ENCODE data around the gene MPRIP.

MPRIP gene

GRCh38 chr17:17091276-17091675 is 49.0 kb downstream of the MPRIP start:
- no peak for DNase-seq

- no peak for DNase-seq
These were observed 49.8 kb downstream of the MPRIP start for GRCh38 chr17:17091856-17092756.

DNA sequence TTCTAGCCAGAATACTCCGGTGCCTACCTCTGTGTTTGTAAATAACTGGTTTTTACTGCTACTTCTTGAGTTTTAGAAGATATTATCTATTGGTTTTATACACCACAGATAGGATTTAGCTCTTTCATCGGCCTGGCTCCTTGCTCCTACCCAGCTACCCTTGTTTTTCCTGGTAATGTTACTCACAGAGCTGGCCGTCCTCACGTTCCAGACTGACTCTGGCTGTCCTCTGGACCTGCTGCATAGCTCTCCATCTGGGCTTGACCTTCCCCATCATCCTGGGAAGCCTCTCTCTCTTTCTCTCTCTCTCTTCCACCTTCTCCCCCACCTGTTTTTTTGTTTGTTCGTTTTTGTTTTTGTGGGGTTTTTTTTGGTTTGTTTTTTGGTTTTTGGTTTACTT is 51.5 kb downstream of the MPRIP start:
- DNase-seq, result no peak

GRCh38 chr17:17096438-17097178 is 54.4 kb downstream of the MPRIP start:
- no peak for DNase-seq

DNA sequence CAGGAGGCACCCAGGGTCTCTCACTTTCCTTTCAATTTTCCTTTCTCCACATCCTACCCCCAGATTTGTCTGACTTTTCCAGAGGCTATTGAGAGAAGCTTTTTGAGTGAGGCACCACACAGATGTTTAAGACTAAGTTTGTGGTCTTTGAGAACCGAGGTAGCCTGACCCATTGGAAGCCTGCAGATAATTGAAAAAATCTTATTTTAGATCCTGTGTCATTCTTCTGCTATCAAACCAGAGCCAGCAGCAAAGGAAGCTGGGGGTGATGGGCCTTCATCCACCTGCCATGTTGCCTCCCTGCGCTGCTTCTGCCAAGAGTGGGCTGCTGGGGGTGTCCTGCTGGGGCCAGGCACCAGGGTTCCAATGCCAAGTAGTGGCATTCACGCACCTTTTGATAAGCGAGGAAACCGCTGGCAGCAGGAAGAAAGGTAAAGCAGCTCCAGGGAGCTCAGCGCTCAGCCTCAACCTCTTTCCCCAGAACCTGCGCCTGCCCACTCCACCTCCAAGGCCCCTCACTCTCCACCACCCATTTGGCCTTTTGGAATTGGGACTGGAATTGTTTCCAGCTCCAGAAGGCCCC is 55.6 kb downstream of the MPRIP start:
- no peak for DNase-seq

GRCh38 chr17:17098551-17099179 is 56.4 kb downstream of the MPRIP start:
- no peak for DNase-seq

GRCh38 chr17:17102176-17102575 is 59.9 kb downstream of the MPRIP start:
- DNase-seq, result no peak

- DNase-seq, result no peak
These were observed 60.9 kb downstream of the MPRIP start for GRCh38 chr17:17103160-17103559.

- DNase-seq, result no peak
These were observed 61.8 kb downstream of the MPRIP start for GRCh38 chr17:17104036-17104435.

DNA sequence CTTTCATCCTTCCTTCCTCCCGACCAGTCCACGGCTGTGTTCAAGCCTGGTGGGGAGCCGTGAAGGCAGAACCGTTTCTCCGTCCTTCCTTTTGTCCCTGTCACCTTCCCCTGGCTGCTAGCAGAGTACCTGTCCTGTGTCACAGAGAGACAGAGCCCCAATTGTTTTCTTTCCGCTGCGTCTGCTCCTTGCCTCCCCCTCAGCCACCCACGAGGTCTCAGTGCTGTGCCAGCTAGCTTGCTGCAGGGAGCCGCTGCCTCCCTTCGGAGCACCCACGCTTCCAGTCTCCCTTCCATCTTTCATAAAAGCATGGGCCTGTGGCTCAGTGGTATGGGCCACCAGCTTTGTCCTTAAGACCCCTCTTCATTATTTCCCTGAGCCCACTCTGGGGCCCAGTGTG is 62.2 kb downstream of the MPRIP start:
- no peak for DNase-seq

- DNase-seq, result no peak
These were observed 63.7 kb downstream of the MPRIP start for GRCh38 chr17:17105976-17106375.

DNA sequence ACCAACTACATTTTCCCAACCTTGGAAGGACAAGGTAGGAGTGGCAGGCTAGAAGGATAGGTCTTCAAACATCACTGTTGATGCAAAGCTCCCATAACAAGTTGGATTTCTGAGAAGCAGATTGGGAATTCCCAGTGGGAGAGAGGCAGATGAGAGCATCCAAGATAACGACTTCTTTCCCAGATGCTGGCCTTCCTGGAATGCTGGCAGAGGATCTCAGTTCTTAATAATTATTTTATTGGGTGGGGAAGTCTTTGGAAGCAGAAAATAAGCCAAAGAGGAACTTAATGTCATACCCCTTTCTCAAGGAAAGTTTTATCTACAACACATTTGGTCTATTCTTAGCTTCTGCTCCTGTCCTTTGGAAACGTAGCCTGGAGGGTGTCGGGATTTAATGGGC is 64.5 kb downstream of the MPRIP start:
- DNase-seq, result no peak

DNA sequence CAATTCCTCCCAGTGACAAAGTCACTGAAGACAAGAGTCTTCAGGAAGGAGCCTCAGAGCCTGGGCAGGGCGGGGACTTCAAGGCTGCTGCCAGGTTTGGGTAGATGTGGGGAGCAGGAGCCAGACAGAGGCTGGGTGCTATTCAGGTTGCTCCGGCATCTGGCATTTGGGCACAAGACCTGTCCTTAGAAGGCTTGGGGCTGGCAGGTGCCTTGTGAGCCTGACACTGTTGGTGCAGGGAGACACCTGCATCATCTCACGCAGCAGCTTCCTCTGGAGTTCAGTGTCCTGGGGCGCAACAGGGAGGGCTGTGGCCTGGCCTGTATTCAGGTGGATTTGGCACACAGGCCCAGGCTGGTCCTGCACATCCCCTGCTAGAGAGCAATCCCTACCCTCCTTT is 65.0 kb downstream of the MPRIP start:
- no peak for DNase-seq

GRCh38 chr17:17107891-17108431 is 65.7 kb downstream of the MPRIP start:
- no peak for DNase-seq

DNA sequence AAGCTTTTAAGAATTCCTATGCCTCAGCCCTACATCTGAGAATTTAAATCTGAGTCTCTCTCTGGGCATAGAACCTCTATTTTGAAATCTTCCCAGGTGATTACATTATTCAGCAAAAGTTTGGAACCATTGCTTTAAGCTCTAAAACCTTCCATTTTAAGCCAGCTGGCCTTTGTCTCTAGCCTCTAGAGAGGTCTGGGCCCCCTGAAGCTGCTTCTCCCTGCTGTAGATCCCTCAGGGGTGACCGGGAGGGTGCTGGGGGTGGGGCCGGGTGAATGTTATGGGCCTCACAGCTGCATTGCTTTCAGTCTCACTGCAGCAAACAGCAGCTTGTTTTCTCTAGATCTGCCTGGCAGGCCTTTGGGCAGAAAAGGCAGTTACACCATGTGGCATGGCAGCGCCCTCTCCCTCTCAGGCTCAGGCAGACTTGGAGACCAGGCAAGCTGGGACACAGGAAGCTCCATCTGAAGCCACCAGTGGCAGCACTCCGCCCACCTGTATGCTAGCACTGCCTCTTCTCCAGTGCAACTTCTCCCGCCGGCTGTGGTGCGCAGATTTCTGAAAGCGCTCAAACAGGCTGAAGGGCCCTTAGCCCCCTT is 66.3 kb downstream of the MPRIP start:
- peak; percentile 73 for DNase-seq

DNA sequence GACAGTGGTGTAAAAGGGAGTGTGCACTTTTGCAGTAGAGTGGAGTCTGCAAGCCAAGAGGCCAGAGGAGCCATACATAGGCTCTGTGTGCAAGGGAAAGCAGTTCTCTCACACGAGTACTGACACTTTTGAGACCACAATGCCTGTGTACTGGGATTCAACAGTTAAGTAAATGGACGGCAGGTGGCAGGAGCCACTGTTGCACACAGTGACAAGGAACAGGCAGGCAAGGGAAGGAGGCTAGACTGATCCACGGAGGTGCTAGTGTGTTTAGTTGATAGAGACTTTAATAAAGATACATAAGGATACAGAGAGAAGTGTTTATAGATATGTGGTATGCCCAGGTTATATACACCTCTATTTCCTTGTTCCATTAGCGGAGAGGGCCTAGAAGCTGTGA is 67.0 kb downstream of the MPRIP start:
- DNase-seq, result peak; percentile 28

DNA sequence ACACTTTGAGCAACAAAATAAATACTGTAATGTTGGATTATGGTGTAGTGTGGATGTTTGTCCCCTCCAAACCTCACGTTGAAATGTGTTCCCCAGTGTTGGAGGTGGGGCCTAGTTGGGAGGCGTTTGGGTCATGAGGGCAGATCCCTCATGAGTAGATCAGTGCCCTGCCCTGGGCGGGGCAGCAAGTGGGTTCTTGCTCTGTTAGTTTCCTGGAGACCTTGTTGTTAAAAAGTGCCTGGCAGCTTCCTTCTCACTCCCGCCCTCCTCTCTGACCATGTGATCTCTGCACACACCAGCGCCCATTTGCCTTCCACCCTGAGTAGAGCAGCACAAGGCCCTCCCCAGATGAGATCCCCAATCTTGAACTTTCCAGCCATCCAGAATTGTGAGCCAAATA is 67.7 kb downstream of the MPRIP start:
- DNase-seq, result no peak

- DNase-seq, result no peak
These were observed 68.3 kb downstream of the MPRIP start for GRCh38 chr17:17110520-17110919.

DNA sequence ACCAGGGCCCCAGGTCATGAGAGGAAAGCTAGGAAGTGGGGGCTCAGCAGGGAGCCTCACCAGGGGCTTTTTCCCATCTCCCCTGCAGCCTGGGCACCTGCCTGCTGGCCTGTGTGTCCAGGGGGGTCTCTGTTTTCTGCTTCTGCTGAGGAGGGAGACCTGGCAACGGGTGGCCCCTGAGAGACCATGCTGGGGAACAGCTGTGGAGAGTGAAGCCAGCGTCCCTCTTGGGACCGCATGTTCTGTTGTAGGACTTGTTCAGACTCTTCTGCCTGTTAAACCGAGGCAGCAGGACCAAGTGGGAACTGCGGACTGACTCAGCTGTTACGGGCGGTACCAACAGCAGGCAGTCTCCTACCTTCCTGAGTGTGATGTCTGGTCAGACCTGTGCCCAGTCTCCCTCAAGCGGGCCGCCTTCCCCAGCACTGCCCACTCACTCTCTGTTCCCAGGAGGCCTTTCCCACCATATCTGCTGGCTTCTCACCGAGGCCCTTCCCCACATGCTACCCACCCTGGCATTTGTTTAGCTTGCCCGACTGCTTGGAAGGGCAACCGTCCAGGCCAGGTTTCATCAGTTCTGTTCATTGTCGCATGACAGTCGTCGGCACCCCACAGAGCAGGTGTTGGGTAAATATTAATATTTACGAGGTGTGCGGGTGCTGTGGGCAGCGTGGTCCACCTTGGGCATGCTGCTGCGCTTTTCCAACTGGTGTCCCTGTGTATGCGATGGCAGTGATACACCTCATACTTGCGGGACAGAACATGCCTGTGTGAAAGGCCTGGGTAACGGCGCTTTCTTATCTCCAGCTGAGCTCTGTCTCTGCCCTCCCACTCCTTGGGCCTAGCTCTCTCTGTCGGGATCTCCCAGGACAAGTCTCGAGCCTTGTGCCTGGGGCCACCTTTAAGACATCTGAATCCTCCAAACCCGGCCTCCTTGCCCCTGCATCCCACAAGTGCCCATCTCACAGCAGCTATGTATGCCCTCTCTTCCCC is 69.4 kb downstream of the MPRIP start:
- no peak for DNase-seq

GRCh38 chr17:17112628-17113200 is 70.5 kb downstream of the MPRIP start:
- no peak for DNase-seq

Measured in NCI-H1694 treated with DMSO at 0.1 percent for 48 hours (cell line).